ENCODE data around the gene BLVRB.
"Not testable (repeated sequence)": the region's sequence is repeated elsewhere in the genome, so short reads cannot be mapped to it uniquely, and the experiment has no call there.

The BLVRB gene

DNA sequence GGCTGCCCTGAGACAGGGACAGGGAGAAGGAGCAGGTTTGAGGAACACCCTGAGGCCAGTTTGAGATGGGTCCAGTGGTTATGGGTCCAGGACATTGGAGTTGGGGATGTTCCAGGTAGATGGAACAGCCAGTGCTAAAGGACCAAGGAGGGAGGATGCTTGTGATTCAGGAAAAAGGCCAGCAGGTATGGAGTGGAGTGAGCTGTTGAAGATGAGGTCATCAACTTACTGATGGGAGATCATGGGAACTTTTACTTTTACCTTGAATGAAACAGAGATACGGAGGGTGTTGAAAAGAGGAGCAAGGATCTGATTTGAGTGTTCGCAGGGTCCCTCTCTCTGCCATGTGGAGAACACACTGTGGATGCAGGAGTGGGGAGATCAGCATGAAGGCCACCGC is 26.7 kb upstream of the BLVRB start:
- in situ Hi-C loops (cut with HindIII; ENCODE audit: low sequenced_read_pairs): no loop called here
- no peak for DNase-seq (ENCODE audit: low read depth, low spot score)
- no peak for TF ChIP-seq CTCF (IDR thresholded peaks at IDR 0.05; ENCODE audit: low read depth, low read length)
- H3K4me3 ChIP-seq (ENCODE audit: low read depth, low read length): no peak overlapping the region

- no peak overlapping the region for H3K4me3 ChIP-seq (ENCODE audit: low read depth, low read length)
- no peak for TF ChIP-seq CTCF (IDR thresholded peaks at IDR 0.05; ENCODE audit: low read depth, low read length)
- in situ Hi-C loops (cut with HindIII; ENCODE audit: low sequenced_read_pairs): no loop called here
- DNase-seq (ENCODE audit: low read depth, low spot score): no peak
Observed at GRCh38 chr19:40489882-40490230, 24.3 kb upstream of the BLVRB start.

DNA sequence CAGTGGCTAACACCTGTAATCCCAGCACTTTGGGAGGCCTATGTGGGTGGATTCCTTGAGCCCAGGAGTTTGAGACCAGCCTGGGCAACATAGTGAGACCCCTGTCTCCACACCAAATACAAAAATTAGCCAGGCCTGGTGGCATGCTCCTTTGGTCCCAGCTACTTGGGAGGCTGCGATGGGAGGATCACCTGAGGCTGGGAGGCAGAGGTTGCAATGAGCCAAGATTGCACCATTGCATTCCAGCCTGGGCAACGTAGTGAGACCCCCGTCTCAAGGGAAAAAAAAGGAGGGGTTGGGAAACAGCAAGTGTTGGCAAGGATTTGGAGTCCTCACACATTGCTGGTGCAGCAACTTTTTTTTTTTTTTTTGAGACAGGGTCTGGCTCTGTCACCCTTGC is 20.5 kb upstream of the BLVRB start:
- in situ Hi-C loops (cut with HindIII; ENCODE audit: low sequenced_read_pairs): no loop called here
- DNase-seq (ENCODE audit: low read depth, low spot score): no peak
- no peak overlapping the region for H3K4me3 ChIP-seq (ENCODE audit: low read depth, low read length)
- TF ChIP-seq CTCF (IDR thresholded peaks at IDR 0.05; ENCODE audit: low read depth, low read length): no peak

GRCh38 chr19:40475878-40476644 is 10.5 kb upstream of the BLVRB start:
- H3K4me3 ChIP-seq (ENCODE audit: low read depth, low read length); DNase-seq (ENCODE audit: low read depth, low spot score); in situ Hi-C loops (cut with HindIII; ENCODE audit: low sequenced_read_pairs): not testable (repeated sequence)

DNA sequence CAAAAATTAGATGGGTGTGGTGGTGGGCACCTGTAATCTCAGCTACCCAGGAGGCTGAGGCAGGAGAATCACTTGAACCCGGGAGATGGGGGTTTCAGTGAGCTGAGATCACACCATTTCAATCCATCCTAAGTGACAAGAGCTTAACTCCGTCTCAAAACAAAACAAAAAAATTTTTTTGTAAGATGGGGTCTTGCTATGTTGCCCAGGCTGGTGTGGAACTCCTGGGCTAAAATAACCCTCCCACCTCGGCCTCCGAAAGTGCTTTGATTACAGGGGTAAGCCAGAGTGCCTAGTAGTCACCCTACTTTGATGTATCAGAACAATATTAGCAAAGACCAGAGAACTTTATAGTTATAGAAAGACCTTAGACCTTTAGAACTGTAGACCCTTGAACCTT is 9.2 kb upstream of the BLVRB start:
- TF ChIP-seq CTCF (IDR thresholded peaks at IDR 0.05; ENCODE audit: low read depth, low read length): no peak
- DNase-seq (ENCODE audit: low read depth, low spot score): no peak
- in situ Hi-C loops (cut with HindIII; ENCODE audit: low sequenced_read_pairs): no loop called here
- no peak overlapping the region for H3K4me3 ChIP-seq (ENCODE audit: low read depth, low read length)

- in situ Hi-C loops (cut with HindIII; ENCODE audit: low sequenced_read_pairs): no loop called here
- DNase-seq (ENCODE audit: low read depth, low spot score): no peak
- no peak for TF ChIP-seq CTCF (IDR thresholded peaks at IDR 0.05; ENCODE audit: low read depth, low read length)
- no peak overlapping the region for H3K4me3 ChIP-seq (ENCODE audit: low read depth, low read length)
Observed at GRCh38 chr19:40472516-40472915, 7.0 kb upstream of the BLVRB start.

DNA sequence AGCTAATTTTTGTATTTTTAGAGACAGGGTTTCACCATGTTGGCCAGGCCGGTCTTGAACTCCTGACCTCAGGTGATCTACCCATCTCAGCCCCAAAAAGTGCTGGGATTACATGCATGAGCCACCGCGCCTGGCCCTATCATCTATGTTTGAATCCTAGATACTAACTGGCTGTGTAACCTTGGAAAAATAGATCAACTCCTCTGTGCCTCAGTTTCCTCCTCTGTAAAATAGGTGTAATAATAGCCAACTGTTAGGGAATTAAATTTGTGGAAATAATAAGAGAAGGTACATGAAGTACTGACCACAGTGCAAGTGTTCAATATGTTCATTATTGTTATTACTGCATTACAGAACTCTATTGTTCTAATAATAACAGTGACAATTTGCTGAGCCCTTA is 5.6 kb upstream of the BLVRB start:
- in situ Hi-C loops (cut with HindIII; ENCODE audit: low sequenced_read_pairs): no loop called here
- no peak for DNase-seq (ENCODE audit: low read depth, low spot score)
- no peak overlapping the region for H3K4me3 ChIP-seq (ENCODE audit: low read depth, low read length)
- no peak for TF ChIP-seq CTCF (IDR thresholded peaks at IDR 0.05; ENCODE audit: low read depth, low read length)

All from astrocyte of the spinal cord (primary cell).